Calu3 (cell line): ENCODE results near the gene SHISA9. TPM values are rescaled to one million over a fixed set of nuclear protein-coding genes. Genes with fewer than 3 reads are reported as not detected.

Source experiments
- BruUV-seq: library from RNA; stranded (reverse); fragments of 400-500 nt; replicated peaks from 2 replicates; lab custom pipeline; 2021; lab: Mats Ljungman, UMichigan
- CTCF ChIA-PET: fragments of 300-600 bp; sonication (Branson Sonifier 250); formaldehyde crosslinking; loops from one replicate; lab custom pipeline; 2022; ENCODE audit warnings: antibody characterized with exemption; lab: Charles Lee
- DNase-seq: peaks from one replicate; pipeline ENCODE4 v3.0.0; 2022
- H3K27ac Mint-ChIP-seq: one replicate; pipeline ENCODE4 v1.8.0; 2022; ENCODE audit warnings: mixed read lengths; ENCODE audit not compliant: unreplicated experiment
- H3K27me3 Mint-ChIP-seq: one replicate; pipeline ENCODE4 v1.8.0; 2022; ENCODE audit warnings: mixed read lengths; ENCODE audit not compliant: unreplicated experiment
- H3K36me3 Mint-ChIP-seq: one replicate; pipeline ENCODE4 v1.8.0; 2022; ENCODE audit warnings: mild to moderate bottlenecking, moderate library complexity, mixed read lengths; ENCODE audit not compliant: insufficient read depth, unreplicated experiment
- H3K4me1 Mint-ChIP-seq: one replicate; pipeline ENCODE4 v1.8.0; 2022; ENCODE audit warnings: mild to moderate bottlenecking, low read depth, mixed read lengths; ENCODE audit not compliant: unreplicated experiment
- H3K4me3 Mint-ChIP-seq: one replicate; pipeline ENCODE4 v1.8.0; 2022; ENCODE audit warnings: mild to moderate bottlenecking, low read depth, moderate library complexity, mixed read lengths; ENCODE audit not compliant: unreplicated experiment
- H3K9me3 Mint-ChIP-seq: one replicate; pipeline ENCODE4 v1.8.0; 2022; ENCODE audit warnings: low read depth, mixed read lengths; ENCODE audit not compliant: unreplicated experiment
- CTCF ChIP-seq: fragments of 200-600 bp; IDR thresholded peaks from one replicate; pipeline ENCODE4 v1.8.0; 2022; ENCODE audit warnings: antibody characterized with exemption; ENCODE audit not compliant: unreplicated experiment
- intact Hi-C: fragments of 100-400 bp; cut with micrococcal nuclease; formaldehyde crosslinking; loops from one replicate; pipeline ENCODE4 v1.10.0; 2022; ENCODE audit not compliant: unreplicated experiment
- total RNA-seq: library from RNA; stranded (reverse); gene quantifications from 2 replicates; pipeline ENCODE4 v1.2.3, GENCODE V29; 2022

The SHISA9 gene
- total RNA-seq, 1 experiment from 2014 or later = not detected

DNA sequence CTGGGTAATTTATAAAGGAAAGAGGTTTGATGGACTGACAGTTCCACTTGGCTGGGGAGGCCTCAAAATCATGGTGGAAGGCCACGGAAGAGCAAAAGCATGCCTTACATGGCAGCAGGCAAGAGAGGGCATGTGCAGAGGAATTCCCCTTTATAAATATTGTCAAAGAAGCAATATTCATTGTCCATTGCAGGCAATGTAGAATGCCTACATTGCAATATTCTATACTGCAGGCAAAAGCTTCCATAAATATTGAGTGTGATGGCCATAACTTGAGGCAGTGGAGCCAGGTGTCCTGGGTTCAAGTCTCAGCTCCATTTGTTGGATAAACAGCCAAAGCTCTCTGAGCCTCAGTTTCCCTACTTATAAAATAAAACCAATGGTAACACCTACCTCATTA lies 322.3 kb downstream of the SHISA9 start:
- intact Hi-C loops = no loop called here
- H3K4me3 Mint-ChIP-seq = no peak overlapping the region
- DNase-seq = no peak
- no peaks in the 10 kb centered on the region for H3K27me3 Mint-ChIP-seq
- no TSS peak for BruUV-seq
- H3K9me3 Mint-ChIP-seq = peaks cover 13% of the 10 kb centered on the region
- CTCF ChIA-PET = no interaction called here
- H3K36me3 Mint-ChIP-seq = no peaks in the 10 kb centered on the region
- H3K27ac Mint-ChIP-seq = no peak overlapping the region
- TF ChIP-seq CTCF = no peak
- no peaks in the 10 kb centered on the region for H3K4me1 Mint-ChIP-seq

DNA sequence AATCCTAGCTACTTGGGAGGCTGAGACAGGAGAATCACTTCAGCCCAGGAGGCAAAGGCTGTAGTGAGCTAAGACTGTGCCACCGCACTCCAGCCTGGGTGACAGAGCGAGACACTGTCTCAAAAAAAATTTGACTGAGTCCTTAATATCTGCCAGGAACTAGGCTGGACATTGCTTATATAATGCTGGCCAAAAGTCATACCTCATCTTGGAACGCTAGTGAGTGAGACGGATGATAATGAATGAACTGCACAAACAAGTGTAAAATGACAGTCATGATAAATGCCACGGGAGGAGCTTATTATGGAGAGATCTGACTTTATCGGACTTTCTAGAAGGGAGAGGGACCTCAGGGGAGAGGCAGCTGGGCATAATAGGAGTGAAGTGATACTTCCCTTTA lies 327.6 kb downstream of the SHISA9 start:
- Mint-ChIP-seq H3K4me1 (no peaks in the 10 kb centered on the region), H3K9me3 (peaks cover 31% of the 10 kb centered on the region), H3K27ac (no peak overlapping the region), H3K27me3 (no peaks in the 10 kb centered on the region), H3K36me3 (no peaks in the 10 kb centered on the region), H3K4me3 (no peak overlapping the region)
- TF ChIP-seq CTCF = no peak
- CTCF ChIA-PET = no interaction called here
- BruUV-seq = no TSS peak
- DNase-seq = no peak
- intact Hi-C loops = no loop called here

GRCh38 chr16:13231365-13231764 lies 330.0 kb downstream of the SHISA9 start:
- Mint-ChIP-seq H3K4me3 (no peak overlapping the region), H3K36me3 (no peaks in the 10 kb centered on the region), H3K27me3 (no peaks in the 10 kb centered on the region), H3K9me3 (peaks cover 31% of the 10 kb centered on the region), H3K27ac (no peak overlapping the region), H3K4me1 (no peaks in the 10 kb centered on the region)
- BruUV-seq = no TSS peak
- no peak for DNase-seq
- intact Hi-C loops = no loop called here
- no peak for TF ChIP-seq CTCF
- CTCF ChIA-PET = no interaction called here

GRCh38 chr16:13234999-13235398 lies 333.6 kb downstream of the SHISA9 start:
- Mint-ChIP-seq H3K4me3 (no peak overlapping the region), H3K9me3 (peaks cover 33% of the 10 kb centered on the region)

More at GRCh38 chr16:13234999-13235398, 333.6 kb downstream of the SHISA9 start:
- no peak for DNase-seq
- no peak overlapping the region for H3K27ac Mint-ChIP-seq
- no peak for TF ChIP-seq CTCF
- intact Hi-C loops = no loop called here
- H3K4me1 Mint-ChIP-seq = no peaks in the 10 kb centered on the region
- H3K27me3 Mint-ChIP-seq = no peaks in the 10 kb centered on the region
- no peaks in the 10 kb centered on the region for H3K36me3 Mint-ChIP-seq
- CTCF ChIA-PET = no interaction called here
- no TSS peak for BruUV-seq
